Esophagus squamous epithelium (tissue), 4 donors: Measurements from ENCODE around the gene SOX6.

Source experiments
- CTCF ChIP-seq, 6 experiments: fragments of 450-650 bp in 4 of 6; fragments of 200-600 bp in 2 of 6; sonication (generic) in 2 of 6; IDR thresholded peaks; one replicate each; pipeline ENCODE4 v1.5.1; 2016 to 2019; ENCODE audit warnings: antibody characterized with exemption in 6 of 6, mild to moderate bottlenecking in 4 of 6, moderate library complexity in 4 of 6
- POLR2A ChIP-seq, 4 donors: fragments of 450-650 bp; IDR thresholded peaks; one replicate each; pipeline ENCODE4 v1.6.1; 2017; ENCODE audit warnings: antibody characterized with exemption in 4 of 4, mild to moderate bottlenecking in 4 of 4, moderate library complexity in 3 of 4

- TF ChIP-seq CTCF (IDR thresholded peaks at IDR 0.05) (no peak), POLR2A (IDR thresholded peaks at IDR 0.05) (no peak)
These were observed 322.3 kb downstream of the SOX6 start for GRCh38 chr11:16034074-16034473.
